Choroid plexus epithelial cell (primary cell): ENCODE results near the gene ANKRD60.

ENCODE experiments used
- DNase-seq: peaks from one replicate; pipeline ENCODE4 v3.0.0-alpha.2; 2010; ENCODE audit warnings: low read depth
- H3K4me3 ChIP-seq: 2 replicates; pipeline ENCODE4 v1.5.1; 2011; ENCODE audit warnings: low read depth, mild to moderate bottlenecking, control low read depth, low read length, moderate library complexity
- CTCF ChIP-seq: conservative IDR thresholded peaks from 2 replicates; pipeline ENCODE4 v1.5.1; 2011; ENCODE audit warnings: low read depth, mild to moderate bottlenecking, control low read depth, inconsistent platforms, low read length, moderate library complexity

ANKRD60 gene

GRCh38 chr20:58174708-58175280, 53.7 kb downstream of the ANKRD60 start:
- H3K4me3 ChIP-seq, result peak overlapping the region; percentile 42
- peak; percentile 25 for DNase-seq
- no peak for TF ChIP-seq CTCF

- no peak for TF ChIP-seq CTCF
- no peak overlapping the region for H3K4me3 ChIP-seq
- peak; percentile 27 for DNase-seq
These were observed 54.3 kb downstream of the ANKRD60 start for GRCh38 chr20:58173930-58174707.

GRCh38 chr20:58173091-58173490, 55.4 kb downstream of the ANKRD60 start:
- H3K4me3 ChIP-seq, result no peak overlapping the region
- no peak for DNase-seq
- no peak for TF ChIP-seq CTCF

GRCh38 chr20:58171796-58172425, 56.5 kb downstream of the ANKRD60 start:
- DNase-seq, result no peak
- H3K4me3 ChIP-seq, result no peak overlapping the region
- no peak for TF ChIP-seq CTCF

GRCh38 chr20:58169450-58169849, 59.0 kb downstream of the ANKRD60 start:
- peak; percentile 70 for DNase-seq

GRCh38 chr20:58168843-58169242, 59.6 kb downstream of the ANKRD60 start:
- H3K4me3 ChIP-seq, result no peak overlapping the region
- no peak for DNase-seq
- TF ChIP-seq CTCF, result no peak

More at GRCh38 chr20:58169450-58169849, 59.0 kb downstream of the ANKRD60 start:
- TF ChIP-seq CTCF, result no peak
- H3K4me3 ChIP-seq, result no peak overlapping the region

GRCh38 chr20:58167759-58168158, 60.7 kb downstream of the ANKRD60 start:
- no peak overlapping the region for H3K4me3 ChIP-seq
- TF ChIP-seq CTCF, result no peak
- no peak for DNase-seq
